ENCODE results near the gene ADAP1. TPM values are rescaled to one million over a fixed set of nuclear protein-coding genes. Genes with fewer than 3 reads are reported as not detected.
A peak's percentile ranks its signal among the peaks of the same experiment; 100 is the strongest.

Gene ADAP1
- total and polyA plus RNA-seq, 2 of the 13 experiments (the other 11 are each of a cell fraction or from before 2014, with no cell fraction given), result 10.5 to 24.6 TPM

- peak; percentile 48; the same call in 1 of the 2 replicates for TF ChIP-seq ZNF501 (CRISPR knock-in tag; IDR thresholded peaks at IDR 0.05)
- no peak for TF ChIP-seq WIZ (CRISPR knock-in tag; IDR thresholded peaks at IDR 0.05)
- 0 out of 2 replicates have a peak, but pooled peaks have one; percentile 40 for TF ChIP-seq TRAFD1 (CRISPR knock-in tag; IDR thresholded peaks at IDR 0.05; ENCODE audit: borderline replicate concordance)
- peak; percentile 57; the same call in 1 of the 2 replicates for TF ChIP-seq THAP11 (CRISPR knock-in tag; IDR thresholded peaks at IDR 0.05)
- peak; percentile 73; the same call in 1 of the 2 replicates for TF ChIP-seq TBX2 (CRISPR knock-in tag; IDR thresholded peaks at IDR 0.05; ENCODE audit: borderline replicate concordance)
- TF ChIP-seq KLF15 (CRISPR knock-in tag; IDR thresholded peaks at IDR 0.05; ENCODE audit: borderline replicate concordance), result no peak
- no peak for TF ChIP-seq ZEB1 (IDR thresholded peaks at IDR 0.05; ENCODE audit: insufficient replicate concordance, low read depth)
- TF ChIP-seq ATF2 (CRISPR knock-in tag; IDR thresholded peaks at IDR 0.05), result no peak
- peak; percentile 15 to 59; a peak in 1 of 4 replicates for TF ChIP-seq HMGXB4 (CRISPR knock-in tag; IDR thresholded peaks at IDR 0.05; ENCODE audit: borderline replicate concordance in 1 of 2, low read depth in 1 of 2)
- peak; percentile 84; the same call in 1 of the 2 replicates for TF ChIP-seq ZNF280D (CRISPR knock-in tag; IDR thresholded peaks at IDR 0.05)
- no peak for TF ChIP-seq SNAPC5 (CRISPR knock-in tag; IDR thresholded peaks at IDR 0.05; ENCODE audit: borderline replicate concordance)
- no peak for TF ChIP-seq ZNF570 (CRISPR knock-in tag; IDR thresholded peaks at IDR 0.05; ENCODE audit: borderline replicate concordance)
- TF ChIP-seq ZNF879 (CRISPR knock-in tag; IDR thresholded peaks at IDR 0.05), result no peak
- TF ChIP-seq SP140L (CRISPR knock-in tag; IDR thresholded peaks at IDR 0.05; ENCODE audit: borderline replicate concordance), result no peak
- TF ChIP-seq TBP (CRISPR knock-in tag; IDR thresholded peaks at IDR 0.05), result no peak
- peak; percentile 43; the same call in 1 of the 2 replicates for TF ChIP-seq RXRB (CRISPR knock-in tag; IDR thresholded peaks at IDR 0.05; ENCODE audit: borderline replicate concordance)
- TF ChIP-seq MIXL1 (CRISPR knock-in tag; IDR thresholded peaks at IDR 0.05), result no peak
- peak; percentile 74; the same call in 1 of the 2 replicates for TF ChIP-seq CSRNP1 (CRISPR knock-in tag; IDR thresholded peaks at IDR 0.05)
- TF ChIP-seq CHD4 (IDR thresholded peaks at IDR 0.05; ENCODE audit: borderline replicate concordance, low read length), result 0 out of 2 replicates have a peak, but pooled peaks have one; percentile 28
Observed at GRCh38 chr7:960269-960871, 5.9 kb upstream of the ADAP1 start (continued).
